GM12878 (cell line): ENCODE results near the gene ADAM19. TPM values are rescaled to one million over a fixed set of nuclear protein-coding genes. Genes with fewer than 3 reads are reported as not detected.

ENCODE experiments used
- ATAC-seq: fragments of 200-7000 bp; cut with Tn5 transposase; 3 replicates; pipeline ENCODE4 v1.9.1; 2020; ENCODE audit warnings: mild to moderate bottlenecking, moderate library complexity
- BruUV-seq: library from RNA; stranded (reverse); fragments of 400-500 nt; replicated peaks from 2 replicates; lab custom pipeline; 2021; lab: Mats Ljungman, UMichigan
- CTCF ChIA-PET: fragments of 300-600 bp; sonication (Branson Sonifier 250); formaldehyde crosslinking; extraction: SDS; loops from one replicate; lab custom pipeline; 2021; ENCODE audit warnings: inconsistent platforms; lab: Yijun Ruan, JAX
- POLR2A ChIA-PET: fragments of 350-600 bp; formaldehyde crosslinking; extraction: SDS; loops from one replicate; lab custom pipeline; 2021; ENCODE audit warnings: inconsistent platforms; lab: Charles Lee
- RAD21 ChIA-PET: fragments of 300-600 bp; sonication (Branson Sonifier 250); formaldehyde crosslinking; loops from one replicate; lab custom pipeline; 2023; ENCODE audit warnings: antibody characterized with exemption; ENCODE audit not compliant: unreplicated experiment; lab: Charles Lee
- SMC1A ChIA-PET: fragments of 300-600 bp; sonication (Branson Sonifier 250); formaldehyde crosslinking; loops from one replicate; lab custom pipeline; 2023; ENCODE audit not compliant: unreplicated experiment, uncharacterized antibody; lab: Charles Lee
- DNase-seq: peaks from one replicate; pipeline ENCODE4 v3.0.0-alpha.2; 2011; ENCODE audit warnings: low read depth, low spot score
- FAIRE-seq: peaks from 3 replicates; lab custom pipeline; 2011; peaks lifted over from hg19 to GRCh38; lab: Jason Lieb, UNC
- H2AFZ ChIP-seq: 2 replicates; pipeline ENCODE4 v1.6.0; 2011; ENCODE audit warnings: low read depth, low read length, control low read depth; ENCODE audit not compliant: control insufficient read depth
- H3K27ac ChIP-seq: 2 replicates; pipeline ENCODE4 v1.5.1; 2011; ENCODE audit warnings: control low read depth; ENCODE audit not compliant: control insufficient read depth, insufficient read depth
- H3K27me3 ChIP-seq, 2 experiments: replicated peaks in 1 of 2; 2 replicates each; pipeline versions ENCODE4 v1.6.0 to v1.6.1; 2011; ENCODE audit warnings: low read length in 1 of 2; ENCODE audit not compliant: control insufficient read depth in 2 of 2, insufficient read depth in 2 of 2
- H3K36me3 ChIP-seq, 2 experiments: 2 replicates each; pipeline ENCODE4 v1.5.1; 2011; ENCODE audit warnings: low read length in 1 of 2; ENCODE audit not compliant: control insufficient read depth in 2 of 2, insufficient read depth in 2 of 2
- H3K4me1 ChIP-seq: 2 replicates; pipeline ENCODE4 v1.6.1; 2011; ENCODE audit warnings: mild to moderate bottlenecking, low read length, moderate library complexity, mixed read lengths; ENCODE audit not compliant: control insufficient read depth, insufficient read depth
- H3K4me2 ChIP-seq: 2 replicates; pipeline ENCODE4 v1.6.0; 2011; ENCODE audit warnings: control low read depth; ENCODE audit not compliant: control insufficient read depth, insufficient read depth
- H3K4me3 ChIP-seq: fragments of 200-600 bp; sonication (generic); 2 replicates; pipeline ENCODE4 v1.5.1; 2016
- H3K79me2 ChIP-seq: 2 replicates; pipeline ENCODE4 v1.6.0; 2011; ENCODE audit warnings: low read length; ENCODE audit not compliant: control insufficient read depth, insufficient read depth
- H3K9ac ChIP-seq: 2 replicates; pipeline ENCODE4 v1.8.0; 2011; ENCODE audit warnings: low read length, control low read depth, mixed read lengths; ENCODE audit not compliant: control insufficient read depth, insufficient read depth
- H3K9me3 ChIP-seq: replicated peaks from 3 replicates; pipeline ENCODE4 v1.5.1; 2011; ENCODE audit warnings: mild to moderate bottlenecking, low read length; ENCODE audit not compliant: control insufficient read depth, insufficient read depth
- H4K20me1 ChIP-seq: 2 replicates; pipeline ENCODE4 v1.6.0; 2011; ENCODE audit not compliant: control insufficient read depth, insufficient read depth
- ASH2L ChIP-seq: fragments of 300-600, 200-600 bp; sonication (generic); IDR thresholded peaks from 2 replicates; pipeline ENCODE4 v1.6.1; 2017; ENCODE audit warnings: low read depth, mild to moderate bottlenecking, borderline replicate concordance
- BACH1 ChIP-seq: fragments of 450-650 bp; IDR thresholded peaks from 2 replicates; pipeline ENCODE4 v1.6.1; 2017; ENCODE audit warnings: mild to moderate bottlenecking, borderline replicate concordance
- BMI1 ChIP-seq: fragments of 450-650 bp; IDR thresholded peaks from 2 replicates; pipeline ENCODE4 v1.6.1; 2016; ENCODE audit warnings: mild to moderate bottlenecking, moderate library complexity, borderline replicate concordance
- CBX5 ChIP-seq: sonication (generic); IDR thresholded peaks from 2 replicates; pipeline ENCODE4 v1.6.1; 2016; ENCODE audit warnings: low read depth, moderate library complexity, mild to moderate bottlenecking, inconsistent platforms
- CHD4 ChIP-seq: fragments of 200-600 bp; sonication (generic); IDR thresholded peaks from 2 replicates; pipeline ENCODE4 v1.6.1; 2016; ENCODE audit warnings: mild to moderate bottlenecking
- EGR1 ChIP-seq, 2 experiments: IDR thresholded peaks; 1 replicate in 1 of 2; 2 replicates in 1 of 2; pipeline ENCODE4 v1.6.1; 2011 to 2012; ENCODE audit warnings: low read depth in 2 of 2, low read length in 2 of 2, borderline replicate concordance in 1 of 2, mild to moderate bottlenecking in 1 of 2, moderate library complexity in 1 of 2
- EZH2 ChIP-seq: IDR thresholded peaks from 2 replicates; pipeline ENCODE4 v1.6.1; 2012; ENCODE audit warnings: low read depth, mild to moderate bottlenecking, control low read depth, inconsistent platforms, low read length, borderline replicate concordance; ENCODE audit not compliant: control insufficient read depth
- HCFC1 ChIP-seq: fragments of 150-350 bp; IDR thresholded peaks from 2 replicates; pipeline ENCODE4 v1.6.1; 2014; ENCODE audit warnings: low read length
- HDAC6 ChIP-seq: fragments of 200-600 bp; sonication (generic); IDR thresholded peaks from one replicate; pipeline ENCODE4 v1.8.0; 2017; ENCODE audit warnings: antibody characterized with exemption; ENCODE audit not compliant: unreplicated experiment
- HDGF ChIP-seq: fragments of 450-650 bp; IDR thresholded peaks from 2 replicates; pipeline ENCODE4 v1.6.1; 2016; ENCODE audit warnings: antibody characterized with exemption
- KLF5 ChIP-seq: fragments of 450-650 bp; IDR thresholded peaks from 2 replicates; pipeline ENCODE4 v1.6.1; 2014; ENCODE audit warnings: mild to moderate bottlenecking; ENCODE audit not compliant: partially characterized antibody
- MXI1 ChIP-seq: fragments of 150-350 bp; IDR thresholded peaks from 2 replicates; pipeline ENCODE4 v1.6.1; 2011; ENCODE audit warnings: low read depth, mild to moderate bottlenecking, inconsistent platforms, low read length, improper control_type of control experiment
- POU2F2 ChIP-seq: IDR thresholded peaks from 3 replicates; pipeline ENCODE4 v1.6.1; 2011; ENCODE audit warnings: low read depth, mild to moderate bottlenecking, low read length, borderline replicate concordance
- SREBF1 ChIP-seq: IDR thresholded peaks from 2 replicates; pipeline ENCODE4 v1.6.1; 2012; ENCODE audit warnings: mild to moderate bottlenecking, low read length
- SRF ChIP-seq, 2 experiments: IDR thresholded peaks; 2 replicates each; pipeline ENCODE4 v1.6.1; 2011; ENCODE audit warnings: low read depth in 2 of 2, low read length in 2 of 2, mild to moderate bottlenecking in 1 of 2, moderate library complexity in 1 of 2
- STAT1 ChIP-seq: fragments of 450-650 bp; conservative IDR thresholded peaks from 2 replicates; pipeline ENCODE4 v1.6.1; 2014; ENCODE audit warnings: antibody characterized with exemption, mild to moderate bottlenecking
- ZNF592 ChIP-seq: fragments of 450-650 bp; IDR thresholded peaks from 2 replicates; pipeline ENCODE4 v1.6.1; 2017; ENCODE audit warnings: mild to moderate bottlenecking, moderate library complexity
- WGBS: methylation state at CpG from one replicate; pipeline ENCODE4 v1.1.6; 2016; ENCODE audit warnings: low lambda C conversion rate; ENCODE audit not compliant: insufficient replicate concordance, insufficient coverage; ENCODE audit errors: missing lambda C conversion rate; 5-methylcytosine and 5-hydroxymethylcytosine counted together
- in situ Hi-C: fragments of 300-500 bp; cut with MboI; formaldehyde crosslinking; loops from 9 replicates; pipeline ENCODE4 v1.14.3; 2018; ENCODE audit warnings: mixed read lengths
- intact Hi-C: fragments of 100-400 bp; cut with micrococcal nuclease; formaldehyde crosslinking; loops from one replicate; pipeline ENCODE4 v1.14.2; 2022; ENCODE audit not compliant: unreplicated experiment
- polyA plus RNA-seq, 11 experiments: library from polyadenylated mRNA; depleted of rRNA in 4 of 11; unstranded in 6 of 11; stranded (reverse) in 5 of 11; fragments of >200 nt; fragmentation: Nextera tagmentation in 4 of 11; fragmentation: Illumina TruSeq in 1 of 11; extraction: Ambion mirVana in 4 of 11; extraction: Trizol in 1 of 11; gene quantifications; 1 replicate in 1 of 11; 2 replicates in 10 of 11; pipeline versions ENCODE4 v1.2.1 to v1.2.3, GENCODE V29; 2011 to 2016; ENCODE audit warnings: inconsistent platforms in 2 of 11, missing spikeins in 2 of 11, low read depth in 1 of 11
- total RNA-seq, 4 experiments: library from RNA; depleted of rRNA in 3 of 4; stranded (reverse); fragments of >200 nt in 3 of 4; fragmentation: Illumina TruSeq in 1 of 4; extraction: Trizol in 1 of 4; gene quantifications; 2 replicates each; pipeline versions ENCODE4 v1.2.1 to v1.2.3, GENCODE V29; 2013 to 2021
- TF ChIP-seq, protein P1 (sequence below): fragments of 450-650 bp; IDR thresholded peaks from 2 replicates; pipeline ENCODE4 v1.6.1; 2016; ENCODE audit warnings: mild to moderate bottlenecking

Gene ADAM19
- total and polyA plus RNA-seq, 10 of the 15 experiments (the other 5 are each of a cell fraction or from before 2014, with no cell fraction given) = 16.0 to 92.8 (median 44.7) TPM

GRCh38 chr5:157559301-157559700, 16.3 kb downstream of the ADAM19 start (continued):
- TF ChIP-seq BMI1 (no peak), SRF (IDR thresholded peaks at IDR 0.05; ENCODE audit: low read depth in 2 of 2, low read length in 2 of 2) (no peak), STAT1 (no peak), POU2F2 (no peak), HDAC6 (no peak), EGR1 (IDR thresholded peaks at IDR 0.05; ENCODE audit: borderline replicate concordance in 1 of 2, low read depth in 2 of 2, low read length in 2 of 2) (no peak), HDGF (no peak)

DNA sequence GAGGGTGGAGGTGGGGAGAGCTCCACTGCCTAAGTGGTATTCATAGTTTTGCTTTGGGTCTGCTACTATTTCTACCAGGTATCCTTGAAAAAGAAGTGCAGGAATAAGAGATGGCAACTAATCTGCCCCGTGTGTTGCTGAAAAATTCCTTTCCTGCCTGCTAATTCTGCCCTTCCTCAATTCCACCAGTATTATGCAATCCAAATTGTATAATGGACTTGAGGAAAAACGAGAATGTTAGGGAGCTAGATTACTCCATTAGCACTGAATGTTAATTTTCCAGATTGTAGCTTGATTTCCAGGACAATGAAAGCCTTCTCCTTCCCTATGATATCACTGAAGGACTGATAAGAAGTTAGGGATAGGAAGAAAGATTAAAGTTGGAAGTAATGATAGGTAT, 16.9 kb downstream of the ADAM19 start:
- DNase-seq = no peak
- no TSS peak for BruUV-seq
- 36% methylated on average over 2 of the region's 2 CpGs for WGBS
- no peak overlapping the region for H3K4me2 ChIP-seq
- no peak overlapping the region for H3K27ac ChIP-seq
- peaks cover 24% of the 10 kb centered on the region for H3K4me1 ChIP-seq
- ChIA-PET RAD21 (interaction anchor here (2.1 kb wide), 1 partner anchor 9 kb away, joined by 5 read pairs; no protein-coding TSS in a partner anchor), CTCF (interaction anchor here (0.6 to 1.9 kb wide), 5 partner anchors 8 to 36 kb away, joined by 3 to 9 read pairs (median 5); no protein-coding TSS in a partner anchor), SMC1A (interaction anchor here (0.7 to 6.1 kb wide), 10 partner anchors 9 to 160 kb away, joined by 3 to 79 read pairs (median 4); no protein-coding TSS in a partner anchor), POLR2A (interaction anchor here (0.7 to 3.5 kb wide), 3 partner anchors 9 to 44 kb away, joined by 3 to 18 read pairs (median 3); no protein-coding TSS in a partner anchor)
- no peaks in the 10 kb centered on the region; the same call in 1 of the 2 replicates for H4K20me1 ChIP-seq
- in situ Hi-C loops = no loop called here
- H3K27me3 ChIP-seq = no peaks in the 10 kb centered on the region
- H2AFZ ChIP-seq = no peak overlapping the region
- FAIRE-seq = no peak
- peaks cover 5 to 14% of the 10 kb centered on the region in 2 experiments for H3K36me3 ChIP-seq
- no peak for ATAC-seq
- peaks cover 5% of the 10 kb centered on the region for H3K79me2 ChIP-seq
- no peak overlapping the region for H3K4me3 ChIP-seq
- H3K9me3 ChIP-seq = no peaks in the 10 kb centered on the region
- intact Hi-C loops = loop anchor here (5.0 kb wide), 1 partner anchor 56 kb away; no protein-coding TSS in a partner anchor
- H3K9ac ChIP-seq = no peak overlapping the region
- no peak for TF ChIP-seq KLF5
- TF ChIP-seq MXI1 = no peak
- no peak for TF ChIP-seq ZNF592
- TF ChIP-seq HCFC1 = no peak
- TF ChIP-seq CHD4 = no peak
- TF ChIP-seq, protein P1, sequence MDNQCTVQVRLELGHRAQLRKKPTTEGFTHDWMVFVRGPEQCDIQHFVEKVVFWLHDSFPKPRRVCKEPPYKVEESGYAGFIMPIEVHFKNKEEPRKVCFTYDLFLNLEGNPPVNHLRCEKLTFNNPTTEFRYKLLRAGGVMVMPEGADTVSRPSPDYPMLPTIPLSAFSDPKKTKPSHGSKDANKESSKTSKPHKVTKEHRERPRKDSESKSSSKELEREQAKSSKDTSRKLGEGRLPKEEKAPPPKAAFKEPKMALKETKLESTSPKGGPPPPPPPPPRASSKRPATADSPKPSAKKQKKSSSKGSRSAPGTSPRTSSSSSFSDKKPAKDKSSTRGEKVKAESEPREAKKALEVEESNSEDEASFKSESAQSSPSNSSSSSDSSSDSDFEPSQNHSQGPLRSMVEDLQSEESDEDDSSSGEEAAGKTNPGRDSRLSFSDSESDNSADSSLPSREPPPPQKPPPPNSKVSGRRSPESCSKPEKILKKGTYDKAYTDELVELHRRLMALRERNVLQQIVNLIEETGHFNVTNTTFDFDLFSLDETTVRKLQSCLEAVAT = no peak
- no peak for TF ChIP-seq EZH2
- no peak for TF ChIP-seq CBX5
- TF ChIP-seq SREBF1 = no peak
- no peak for TF ChIP-seq BACH1
- no peak for TF ChIP-seq ASH2L
